Measurements from ENCODE around the gene CASP8. TPM values are rescaled to one million over a fixed set of nuclear protein-coding genes. Genes with fewer than 3 reads are reported as not detected.

The CASP8 gene
- total RNA-seq, 1 donor from 2014 or later = 79.1 TPM

DNA sequence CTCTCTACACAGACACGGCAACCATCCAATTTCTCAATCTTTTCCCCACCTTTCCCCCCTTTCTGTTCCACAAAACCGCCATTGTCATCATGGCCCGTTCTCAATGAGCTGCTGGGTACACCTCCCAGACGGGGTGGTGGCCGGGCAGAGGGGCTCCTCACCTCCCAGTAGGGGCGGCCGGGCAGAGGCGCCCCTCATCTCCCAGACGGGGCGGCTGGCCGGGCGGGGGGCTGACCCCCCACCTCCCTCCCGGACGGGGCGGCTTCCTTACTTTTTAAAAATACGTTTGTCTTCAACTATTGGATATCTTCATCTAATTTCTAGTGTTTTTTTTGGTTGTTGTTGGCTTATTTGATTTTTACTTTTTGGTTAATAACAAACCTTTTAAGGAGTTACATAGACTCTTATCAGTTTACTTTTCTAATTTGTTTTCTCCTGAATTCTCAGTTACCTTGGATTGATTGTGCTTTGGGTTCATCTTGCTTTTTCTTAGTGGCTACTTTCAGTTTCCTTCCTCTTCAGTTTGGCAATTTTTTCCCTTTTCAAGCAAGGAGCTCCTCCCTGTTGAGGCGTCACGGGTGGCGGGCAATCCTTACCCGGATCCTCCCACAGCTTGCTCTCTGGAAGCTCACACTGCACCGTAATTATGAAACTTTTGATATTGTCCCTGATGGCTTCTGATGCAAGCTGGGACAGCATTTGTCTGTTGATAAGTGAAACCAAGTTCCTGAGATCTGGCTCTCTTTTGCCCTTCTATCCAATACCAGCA, 21.0 kb upstream of the CASP8 start:
- intact Hi-C loops (cut with micrococcal nuclease) = loop anchor here (10.0 kb wide), 1 partner anchor 1025 kb away; the partner anchor contains the start of gene NOP58

DNA sequence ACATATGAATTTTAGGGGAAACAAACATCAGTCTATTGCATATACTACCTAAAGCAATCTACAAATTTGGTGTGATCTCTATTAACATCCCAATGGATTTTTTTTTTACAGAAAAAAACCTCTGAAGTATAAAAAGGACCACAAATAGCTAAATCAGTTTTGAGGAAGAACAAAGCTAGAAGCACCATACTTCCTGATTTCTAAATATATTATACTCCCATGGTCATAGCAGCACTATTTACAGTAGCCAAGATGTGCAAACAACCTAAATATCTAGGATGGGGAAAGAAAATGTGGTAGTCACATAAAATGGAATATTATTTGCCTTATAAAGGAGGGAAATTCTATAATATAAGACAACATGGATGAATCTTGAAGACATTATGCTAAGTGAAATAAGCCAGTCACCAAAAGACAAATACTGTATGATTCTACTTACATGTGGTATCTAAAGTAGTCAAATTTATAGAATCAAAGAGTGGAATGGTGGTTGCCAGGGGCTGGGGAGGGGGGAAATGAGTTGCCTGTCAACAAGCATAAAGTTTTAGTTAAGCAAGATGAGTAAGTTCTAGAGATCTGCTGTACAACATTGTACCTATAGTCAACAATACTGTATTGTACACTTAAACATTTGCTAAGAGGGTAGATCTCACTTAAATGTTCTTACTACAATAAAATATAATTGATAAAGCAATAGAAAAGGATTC, 17.6 kb upstream of the CASP8 start:
- intact Hi-C loops (cut with micrococcal nuclease) = no loop called here

DNA sequence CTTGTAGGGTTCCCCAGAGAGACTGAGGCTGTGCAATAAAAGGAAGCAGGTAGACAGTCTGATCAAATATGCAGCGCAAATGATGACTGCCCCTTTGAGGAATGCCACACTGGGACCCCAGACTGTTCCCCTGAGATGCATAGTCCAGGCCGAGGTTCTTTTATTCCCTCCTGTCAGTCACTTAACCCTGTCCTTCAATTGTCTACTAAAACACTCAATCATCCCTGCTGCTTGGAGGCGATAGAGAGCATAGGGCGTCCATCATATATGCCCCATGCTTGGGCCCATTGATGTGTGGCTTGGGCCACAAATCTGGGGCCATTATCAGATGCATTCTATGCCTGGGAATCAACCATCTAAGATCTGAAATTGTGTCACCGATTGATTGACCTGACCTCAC, 15.5 kb upstream of the CASP8 start:
- intact Hi-C loops (cut with micrococcal nuclease) = no loop called here

DNA sequence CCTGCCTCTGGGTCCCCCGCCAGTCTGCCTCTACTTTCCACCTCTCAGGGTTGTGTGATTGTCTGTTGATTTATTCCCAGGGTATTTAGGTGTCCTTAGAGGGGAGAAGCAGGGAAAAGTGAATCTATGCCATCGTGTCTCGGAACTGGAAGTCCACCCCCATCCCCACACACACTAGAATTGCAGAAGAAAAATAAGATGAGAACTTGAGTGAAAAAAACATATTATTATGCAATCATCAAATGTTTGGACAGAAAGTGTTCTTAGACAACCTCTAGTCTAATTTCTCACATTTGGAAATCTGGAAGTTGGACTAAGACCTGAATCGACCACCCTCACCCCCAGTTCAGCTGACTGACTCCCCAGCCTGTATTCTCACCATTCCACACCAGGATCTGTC, 14.1 kb upstream of the CASP8 start:
- intact Hi-C loops (cut with micrococcal nuclease) = no loop called here

DNA sequence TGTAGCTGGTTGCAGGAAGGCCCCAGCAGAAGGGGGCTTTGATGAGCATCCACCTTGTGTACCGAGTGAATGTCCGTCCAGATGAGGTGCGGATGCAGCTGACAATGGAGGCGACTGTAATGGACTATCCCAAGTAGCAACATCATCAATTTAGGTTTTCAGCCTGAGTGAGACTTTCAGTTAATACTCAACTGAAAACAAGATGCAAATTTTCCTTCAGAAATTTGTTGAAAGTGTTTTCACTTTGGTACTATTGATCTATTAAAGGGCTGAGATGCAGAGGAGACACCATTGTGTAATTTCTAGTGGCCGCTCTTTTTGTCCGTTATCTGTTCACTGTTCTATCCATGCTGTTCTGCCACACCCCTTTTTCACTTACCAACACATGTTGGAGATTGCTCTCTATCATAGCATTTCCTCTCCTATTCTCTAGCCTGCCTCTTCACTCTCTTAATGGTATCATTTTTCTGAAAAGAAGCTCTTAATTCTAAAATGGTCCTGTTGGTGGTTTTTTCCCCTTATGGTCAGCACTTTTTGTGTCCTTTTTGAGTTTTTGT, 12.0 kb upstream of the CASP8 start:
- intact Hi-C loops (cut with micrococcal nuclease) = no loop called here

DNA sequence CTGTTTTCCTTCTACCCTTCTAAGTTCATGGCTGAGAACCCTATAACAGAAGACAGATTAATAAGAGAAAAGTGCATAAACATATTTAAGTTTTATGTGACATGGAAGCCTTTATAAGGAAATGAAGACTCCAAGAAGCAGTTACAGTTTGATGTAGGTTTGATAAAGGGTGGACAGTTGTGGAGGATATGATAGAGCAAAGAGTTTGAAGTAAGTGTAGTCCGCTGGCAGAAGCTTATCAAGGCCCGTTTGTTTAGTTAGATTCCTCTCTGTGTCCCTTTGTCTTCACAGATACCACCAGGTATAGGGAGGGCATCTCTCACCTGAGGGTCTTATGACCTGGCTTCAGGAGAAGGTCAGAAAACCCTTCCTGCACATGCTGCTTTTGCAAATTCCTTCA, 10.4 kb upstream of the CASP8 start:
- intact Hi-C loops (cut with micrococcal nuclease) = no loop called here

DNA sequence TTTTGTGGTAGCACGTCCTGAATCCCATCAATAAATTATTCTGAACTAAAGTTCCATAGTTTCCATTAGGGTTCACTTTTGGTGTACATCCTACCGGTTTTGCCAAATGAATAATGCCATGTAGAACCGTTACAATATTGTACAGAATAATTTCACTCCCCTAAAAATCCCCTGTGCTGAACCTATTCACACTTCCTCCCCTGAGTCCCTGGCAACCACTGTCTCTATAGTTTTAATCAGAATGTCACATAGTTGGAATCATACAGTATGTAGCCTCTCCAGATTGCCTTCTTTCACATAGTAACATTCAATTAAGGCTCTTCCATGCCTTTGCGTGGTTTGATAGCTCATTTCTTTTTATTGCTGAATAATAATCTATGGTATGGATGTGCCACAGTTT, 9.6 kb upstream of the CASP8 start:
- intact Hi-C loops (cut with micrococcal nuclease) = no loop called here

DNA sequence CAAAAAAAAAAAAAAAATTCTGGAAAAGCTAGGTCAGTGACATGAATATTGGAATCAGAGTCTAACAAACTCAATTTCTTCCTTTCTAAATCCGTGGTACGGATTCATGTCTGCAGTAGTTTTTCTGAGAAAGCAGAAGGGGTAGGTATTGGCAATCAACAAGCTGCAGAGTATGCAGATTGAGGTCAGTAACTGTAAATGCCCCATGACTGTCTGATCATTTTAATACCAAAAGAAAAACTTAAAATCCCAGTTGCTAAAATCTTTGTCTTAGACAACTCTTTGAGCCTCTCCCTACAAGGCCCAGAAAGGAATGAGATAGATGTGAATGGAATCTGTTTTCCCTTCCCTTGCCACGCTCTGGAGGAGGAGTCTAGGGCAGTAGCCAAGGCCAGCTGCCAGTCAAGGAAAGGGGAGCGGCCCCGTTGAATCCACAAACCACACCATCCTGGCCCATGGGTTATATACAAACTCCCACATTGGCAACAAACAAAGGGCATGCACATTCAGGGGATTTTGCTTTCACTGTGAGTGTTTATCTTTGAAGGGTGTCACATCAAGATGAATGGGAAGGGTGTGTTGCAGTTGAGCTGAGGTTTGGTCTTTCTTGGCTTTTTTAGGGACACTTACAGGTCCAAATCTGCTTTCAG, 6.1 kb upstream of the CASP8 start:
- intact Hi-C loops (cut with micrococcal nuclease) = no loop called here

DNA sequence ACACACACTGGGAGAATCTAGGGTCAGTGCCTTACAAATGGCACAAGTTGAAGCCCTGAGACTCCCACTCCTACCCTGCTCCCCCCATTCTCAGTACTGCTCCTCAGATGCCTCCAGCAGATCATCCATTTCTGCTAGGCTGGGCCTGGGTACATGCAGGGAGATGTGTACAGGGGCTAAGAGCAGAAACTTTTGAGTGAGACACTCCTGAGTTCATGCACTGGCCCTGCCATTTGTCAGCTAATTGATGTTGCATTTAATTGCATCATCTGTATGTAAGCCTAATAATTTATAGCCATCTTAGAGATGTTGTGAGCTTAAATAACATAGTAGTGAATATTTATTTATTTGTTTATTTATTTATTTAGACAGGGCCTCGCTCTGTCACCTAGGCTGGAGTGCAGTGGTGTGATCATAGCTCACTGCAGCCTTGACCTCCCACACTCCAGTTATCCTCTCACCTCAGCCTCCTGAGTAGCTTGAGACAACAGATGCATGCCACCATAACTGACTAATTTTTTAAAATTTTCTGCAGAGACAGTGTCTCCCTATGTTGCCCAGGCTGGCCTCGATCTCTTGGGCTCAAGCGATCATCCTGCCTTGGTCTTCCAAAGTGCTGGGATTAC, 4.8 kb upstream of the CASP8 start:
- intact Hi-C loops (cut with micrococcal nuclease) = loop anchor here (5.0 kb wide), 3 partner anchors 162 to 443 kb away; partner anchors contain the start of gene BZW1

DNA sequence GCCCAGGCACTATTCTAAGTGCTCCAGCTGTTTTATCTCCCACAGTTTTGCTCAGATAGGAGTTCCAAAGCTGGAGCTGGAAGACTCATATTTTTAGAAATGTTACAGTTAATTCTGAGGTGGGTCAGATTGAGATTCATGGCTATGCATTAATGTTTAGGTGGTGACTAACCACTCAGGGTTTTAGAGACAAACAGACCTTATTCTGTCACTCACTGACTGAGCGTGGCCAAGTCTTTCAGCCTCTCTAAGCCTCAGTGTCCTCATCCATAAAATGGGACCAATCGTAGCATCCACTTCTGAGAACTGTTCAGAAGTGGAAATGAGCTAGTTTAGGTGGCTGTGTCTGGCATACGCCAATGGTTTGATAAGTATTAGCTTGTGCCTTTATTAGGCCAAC, 4.3 kb upstream of the CASP8 start:
- intact Hi-C loops (cut with micrococcal nuclease) = loop anchor here (5.0 kb wide), 3 partner anchors 161 to 444 kb away; partner anchors contain the start of gene BZW1

DNA sequence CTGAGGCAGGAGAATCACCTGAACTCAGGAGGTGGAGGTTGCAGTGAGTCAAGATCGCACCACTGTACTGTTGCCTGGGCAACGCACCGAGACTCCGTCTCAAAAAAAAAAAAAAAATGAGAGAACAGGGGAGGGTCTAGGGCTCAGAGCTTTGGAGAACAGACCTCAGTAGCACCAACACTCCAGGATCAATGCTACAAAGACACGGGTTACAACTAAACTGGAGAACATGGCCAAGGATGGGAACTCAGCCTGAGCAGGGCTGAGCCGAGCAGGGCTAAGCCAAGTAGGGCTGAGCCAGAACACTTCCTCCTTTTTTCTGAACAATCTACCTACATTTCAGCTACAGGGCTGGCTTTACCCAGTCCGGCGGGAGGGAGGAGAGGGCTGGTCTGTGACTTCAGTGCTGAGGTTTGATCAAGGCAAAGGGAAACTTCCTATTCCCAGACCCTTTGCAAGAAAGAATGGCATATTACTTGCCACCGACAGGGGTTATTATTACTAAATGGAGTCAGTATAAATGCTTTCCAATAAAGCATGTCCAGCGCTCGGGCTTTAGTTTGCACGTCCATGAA, 2.9 kb upstream of the CASP8 start:
- intact Hi-C loops (cut with micrococcal nuclease) = loop anchor here (5.0 kb wide), 3 partner anchors 160 to 445 kb away; partner anchors contain the start of gene BZW1

DNA sequence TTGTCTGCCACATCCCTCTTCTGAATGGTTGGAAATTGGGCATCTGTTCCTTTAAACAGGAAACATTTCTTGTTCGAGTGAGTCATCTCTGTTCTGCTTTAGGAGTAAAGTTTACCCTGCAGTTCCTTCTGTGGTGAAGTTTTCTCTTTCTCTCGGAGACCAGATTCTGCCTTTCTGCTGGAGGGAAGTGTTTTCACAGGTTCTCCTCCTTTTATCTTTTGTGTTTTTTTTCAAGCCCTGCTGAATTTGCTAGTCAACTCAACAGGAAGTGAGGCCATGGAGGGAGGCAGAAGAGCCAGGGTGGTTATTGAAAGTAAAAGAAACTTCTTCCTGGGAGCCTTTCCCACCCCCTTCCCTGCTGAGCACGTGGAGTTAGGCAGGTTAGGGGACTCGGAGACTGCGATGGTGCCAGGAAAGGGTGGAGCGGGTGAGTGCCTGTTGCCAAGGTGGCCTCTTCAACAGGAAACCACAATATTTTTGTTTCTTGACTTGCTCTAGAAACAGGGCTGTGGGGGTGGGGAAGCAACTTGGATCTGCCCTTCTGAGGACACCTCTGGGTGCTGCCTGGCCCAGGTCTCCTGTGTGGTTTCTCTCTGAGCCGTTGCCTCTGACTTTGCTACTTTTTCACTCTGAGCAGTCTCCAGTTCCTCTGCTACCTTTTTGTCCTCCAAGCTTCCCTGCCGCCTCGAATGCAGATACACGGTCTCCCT, 2.2 kb upstream of the CASP8 start:
- intact Hi-C loops (cut with micrococcal nuclease) = loop anchor here (1.0 to 5.0 kb wide), 12 partner anchors 15 to 523 kb away; partner anchors contain the start of genes ALS2, BZW1, CASP10 and NIF3L1

DNA sequence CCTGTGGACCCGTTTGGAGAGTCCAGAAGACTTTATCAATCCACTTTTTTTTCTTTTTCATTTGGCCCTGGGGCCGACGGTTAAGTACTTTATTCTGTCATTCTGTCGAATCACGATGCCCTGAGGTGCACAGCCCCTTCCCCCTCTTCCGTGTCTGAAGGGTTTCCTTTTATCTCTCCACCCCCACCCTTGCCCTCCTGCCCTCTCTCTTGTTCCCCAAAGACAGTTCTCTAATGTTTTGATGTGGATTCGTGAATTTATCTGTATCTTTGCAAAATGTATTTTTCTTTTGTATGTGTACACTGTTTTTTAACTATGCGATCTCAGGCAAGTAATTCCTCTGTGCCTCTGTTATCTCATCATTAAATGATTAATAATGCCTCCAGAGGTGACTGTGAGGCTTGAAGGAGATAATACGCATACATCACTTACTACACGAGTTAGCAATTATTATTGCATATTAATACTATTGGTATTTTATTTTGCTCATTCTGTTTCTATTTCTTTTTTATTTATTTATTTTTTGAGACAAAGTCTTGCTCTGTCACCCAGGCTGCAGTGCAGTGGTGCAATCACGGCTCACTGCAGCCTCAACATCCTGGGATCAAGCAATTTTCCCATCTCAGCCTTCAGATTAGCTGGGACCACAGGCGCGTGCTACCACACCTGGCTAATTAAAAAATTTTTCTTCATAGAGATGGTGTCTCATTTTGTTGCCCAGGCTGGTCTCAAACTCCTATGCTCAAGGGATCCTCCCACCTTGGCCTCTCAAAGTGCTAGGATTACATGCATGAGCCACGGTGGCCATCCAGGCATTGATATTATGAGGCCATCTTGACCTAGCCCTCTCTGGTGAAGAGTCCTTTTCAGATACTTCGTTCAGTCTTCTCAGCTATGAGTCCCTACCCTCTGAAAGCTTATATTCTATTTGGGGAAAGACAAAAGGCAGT, 1.4 kb upstream of the CASP8 start:
- intact Hi-C loops (cut with micrococcal nuclease) = loop anchor here (1.0 to 5.0 kb wide), 12 partner anchors 14 to 522 kb away; partner anchors contain the start of genes ALS2, BZW1, CASP10 and NIF3L1

DNA sequence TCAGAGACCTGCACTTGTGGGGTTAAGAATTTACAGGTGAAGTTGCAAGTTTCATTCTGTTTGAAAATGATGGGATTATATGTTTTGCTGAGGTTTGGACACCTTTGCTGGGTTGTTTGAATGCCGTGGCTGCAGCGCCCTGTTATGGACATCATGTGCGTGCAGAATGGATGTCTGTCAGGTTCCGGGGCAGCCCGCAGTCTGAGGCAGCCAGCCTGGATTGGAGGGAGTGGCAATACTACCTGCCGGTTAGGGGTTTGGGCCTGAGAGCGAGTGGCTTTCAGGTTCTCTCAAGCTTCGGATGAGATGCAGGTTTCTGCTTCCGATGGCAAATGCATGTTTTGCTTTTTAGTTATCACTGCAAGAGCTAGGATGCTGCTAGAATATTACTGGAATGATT, 1.1 kb downstream of the CASP8 start:
- intact Hi-C loops (cut with micrococcal nuclease) = loop anchor here (2.0 to 5.0 kb wide), 3 partner anchors 67 to 1116 kb away; partner anchors contain the start of genes BMPR2 and FZD7

DNA sequence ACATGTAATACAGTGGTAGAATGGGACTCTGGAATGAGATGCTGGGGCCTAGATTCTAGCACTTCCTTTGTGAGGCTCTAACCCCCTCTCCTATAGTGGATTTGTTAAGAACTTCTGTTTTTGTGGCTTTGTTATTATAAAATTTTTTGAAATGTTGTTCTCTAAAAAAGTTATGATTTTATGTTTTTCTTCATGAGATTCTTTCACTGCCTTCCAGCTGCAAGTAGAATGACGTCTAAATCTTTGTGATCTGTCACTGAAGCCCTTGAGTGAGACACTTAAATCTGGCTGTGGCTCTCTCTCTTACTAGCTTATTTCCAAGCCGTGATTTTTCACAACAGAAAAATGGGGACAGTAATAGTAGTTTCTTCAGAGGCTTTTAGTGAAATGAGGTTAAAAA, 1.6 kb downstream of the CASP8 start:
- intact Hi-C loops (cut with micrococcal nuclease) = loop anchor here (2.0 to 5.0 kb wide), 3 partner anchors 67 to 1115 kb away; partner anchors contain the start of genes BMPR2 and FZD7

DNA sequence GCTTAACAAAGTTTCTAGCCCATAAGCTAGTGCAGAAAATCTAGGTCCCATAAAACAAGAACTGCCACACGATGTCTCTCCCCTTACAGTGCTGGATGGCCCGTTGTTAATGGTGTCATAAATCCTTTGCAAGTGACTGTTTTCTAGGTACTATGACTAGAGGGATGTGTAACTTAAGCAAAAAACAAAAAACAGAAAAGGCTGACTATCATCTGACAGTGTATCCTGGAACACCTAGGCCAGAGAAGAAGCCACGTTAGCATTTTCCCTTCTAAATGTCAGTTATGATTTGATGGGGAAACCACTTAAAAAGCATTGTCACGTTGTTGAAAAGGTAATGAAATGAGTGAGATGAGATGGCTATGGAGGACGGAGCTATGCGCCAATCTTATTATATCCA, 2.4 kb downstream of the CASP8 start:
- intact Hi-C loops (cut with micrococcal nuclease) = loop anchor here (5.0 kb wide), 2 partner anchors 770 to 1115 kb away; partner anchors contain the start of genes BMPR2 and FZD7

DNA sequence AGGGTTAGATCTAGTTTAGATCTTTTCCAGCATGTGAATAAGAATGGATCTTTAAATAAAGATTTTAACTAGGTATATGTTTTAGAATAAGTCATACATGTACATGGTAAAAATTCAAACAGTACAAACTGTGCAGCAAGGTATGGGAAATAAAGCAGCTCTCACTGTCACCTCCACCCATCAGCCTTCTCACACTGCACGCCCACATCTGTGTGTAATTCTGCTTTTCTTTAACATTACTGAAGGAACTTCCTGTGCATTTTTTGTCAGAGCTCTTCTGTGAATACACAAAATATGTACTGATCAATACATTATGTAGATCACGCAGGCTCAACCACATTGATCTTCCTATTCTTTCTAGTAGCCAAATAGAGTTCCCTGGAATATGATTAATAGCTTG, 3.4 kb downstream of the CASP8 start:
- intact Hi-C loops (cut with micrococcal nuclease) = loop anchor here (5.0 kb wide), 2 partner anchors 769 to 1114 kb away; partner anchors contain the start of genes BMPR2 and FZD7

DNA sequence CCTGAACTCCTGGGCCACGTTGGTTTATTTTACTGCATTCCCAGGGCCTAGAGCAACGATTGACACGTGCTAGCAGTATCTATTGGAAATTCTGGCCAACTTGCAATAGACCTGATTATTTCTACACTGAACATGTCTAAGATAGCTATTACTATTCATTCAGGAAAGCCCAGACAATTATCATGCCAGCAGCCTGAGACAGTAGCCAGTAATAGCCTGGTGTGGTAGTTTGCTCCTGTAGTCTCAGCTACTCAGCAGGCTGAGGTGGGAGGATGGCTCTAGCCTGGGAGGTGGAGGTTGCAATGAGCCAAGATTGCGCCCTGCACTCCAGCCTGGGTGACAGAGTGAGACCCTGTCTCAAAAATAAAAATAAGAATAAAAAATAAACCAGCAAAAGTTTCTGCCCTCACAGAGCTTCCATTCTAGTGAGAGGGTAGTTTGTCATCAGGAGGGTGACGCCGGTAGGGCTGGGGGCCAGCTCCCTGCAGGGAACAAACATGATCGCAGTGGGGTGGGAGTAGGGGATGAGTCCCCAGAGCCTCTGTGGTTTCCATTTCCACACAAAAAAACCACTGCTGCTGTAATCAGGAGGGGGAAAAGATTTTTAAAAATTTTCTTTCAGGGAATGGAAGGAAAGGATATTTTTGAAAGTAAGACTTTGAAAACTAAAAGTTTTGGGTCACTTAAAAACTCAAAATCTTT, 4.3 kb downstream of the CASP8 start:
- intact Hi-C loops (cut with micrococcal nuclease) = loop anchor here (5.0 kb wide), 2 partner anchors 768 to 1113 kb away; partner anchors contain the start of genes BMPR2 and FZD7

Data from T-helper 2 cell treated with Interferon-gamma antibody and Interleukin-4, amounts not matched to agents 100 ng/mL and 5 ng/mL, for 36 hours (primary cell).